ENCODE measurements around the gene HLA-DMB. TPM values are rescaled to one million over a fixed set of nuclear protein-coding genes. Genes with fewer than 3 reads are reported as not detected.

The HLA-DMB gene
- total and polyA plus RNA-seq, 4 donors: 4.7 to 22.3 (median 10.3) TPM

- no peak overlapping the region for H3K27ac ChIP-seq (ENCODE audit: low read depth, low read length)
- no peaks in the 10 kb centered on the region for H3K36me3 ChIP-seq (ENCODE audit: control insufficient read depth, insufficient read depth, low read length)
- H3K9me3 ChIP-seq (ENCODE audit: control insufficient read depth, insufficient read depth, low read length): no peaks in the 10 kb centered on the region
- H3K27me3 ChIP-seq (ENCODE audit: control insufficient read depth, insufficient read depth, low read length): no peaks in the 10 kb centered on the region
- no peak overlapping the region for H3K4me3 ChIP-seq (ENCODE audit: low read depth, low read length)
- whole genome bisulfite sequencing (ENCODE audit: insufficient coverage): no CpG with 5 or more reads among the region's 1 CpG
- DNase-seq (ENCODE audit: low read depth in 4 of 6, low spot score in 6 of 6): no peak
- H3K4me1 ChIP-seq (ENCODE audit: control insufficient read depth, insufficient read depth, low read length): peaks cover 12% of the 10 kb centered on the region
These were observed 51.3 kb downstream of the HLA-DMB start for GRCh38 chr6:32889533-32889932.

GRCh38 chr6:32888576-32888975 is 52.3 kb downstream of the HLA-DMB start:
- Histone ChIP-seq H3K4me1 (ENCODE audit: control insufficient read depth, insufficient read depth, low read length) (peaks cover 9% of the 10 kb centered on the region), H3K36me3 (ENCODE audit: control insufficient read depth, insufficient read depth, low read length) (no peaks in the 10 kb centered on the region), H3K27ac (ENCODE audit: low read depth, low read length) (no peak overlapping the region), H3K4me3 (ENCODE audit: low read depth, low read length) (no peak overlapping the region), H3K9me3 (ENCODE audit: control insufficient read depth, insufficient read depth, low read length) (no peaks in the 10 kb centered on the region), H3K27me3 (ENCODE audit: control insufficient read depth, insufficient read depth, low read length) (no peaks in the 10 kb centered on the region)
- no peak for DNase-seq (ENCODE audit: low read depth in 4 of 6, low spot score in 6 of 6)
- 90% methylated on average over 1 of the region's 2 CpGs for WGBS (ENCODE audit: insufficient coverage)

GRCh38 chr6:32887616-32888015 is 53.2 kb downstream of the HLA-DMB start:
- no peaks in the 10 kb centered on the region for H3K27me3 ChIP-seq (ENCODE audit: control insufficient read depth, insufficient read depth, low read length)
- 42% methylated on average over 4 of the region's 5 CpGs for WGBS (ENCODE audit: insufficient coverage)
- no peak overlapping the region for H3K4me3 ChIP-seq (ENCODE audit: low read depth, low read length)
- H3K27ac ChIP-seq (ENCODE audit: low read depth, low read length): no peak overlapping the region
- H3K4me1 ChIP-seq (ENCODE audit: control insufficient read depth, insufficient read depth, low read length): peaks cover 6% of the 10 kb centered on the region
- no peaks in the 10 kb centered on the region for H3K36me3 ChIP-seq (ENCODE audit: control insufficient read depth, insufficient read depth, low read length)
- peak in 2 of 6 donors; percentile 29 to 68 for DNase-seq (ENCODE audit: low read depth in 4 of 6, low spot score in 6 of 6)
- H3K9me3 ChIP-seq (ENCODE audit: control insufficient read depth, insufficient read depth, low read length): no peaks in the 10 kb centered on the region

GRCh38 chr6:32886681-32887383 is 54.0 kb downstream of the HLA-DMB start:
- no peaks in the 10 kb centered on the region for H3K36me3 ChIP-seq (ENCODE audit: control insufficient read depth, insufficient read depth, low read length)
- H3K4me1 ChIP-seq (ENCODE audit: control insufficient read depth, insufficient read depth, low read length): peaks cover 6% of the 10 kb centered on the region
- no peaks in the 10 kb centered on the region for H3K9me3 ChIP-seq (ENCODE audit: control insufficient read depth, insufficient read depth, low read length)
- peak in 2 of 6 donors; percentile 21 to 55 for DNase-seq (ENCODE audit: low read depth in 4 of 6, low spot score in 6 of 6)
- H3K27me3 ChIP-seq (ENCODE audit: control insufficient read depth, insufficient read depth, low read length): peaks cover 3% of the 10 kb centered on the region
- H3K4me3 ChIP-seq (ENCODE audit: low read depth, low read length): no peak overlapping the region
- WGBS (ENCODE audit: insufficient coverage): 47% methylated on average over 3 of the region's 3 CpGs
- no peak overlapping the region for H3K27ac ChIP-seq (ENCODE audit: low read depth, low read length)

GRCh38 chr6:32885698-32886286 is 55.0 kb downstream of the HLA-DMB start:
- WGBS (ENCODE audit: insufficient coverage): no CpG with 5 or more reads among the region's 4 CpGs
- H3K4me1 ChIP-seq (ENCODE audit: control insufficient read depth, insufficient read depth, low read length): peaks cover 6% of the 10 kb centered on the region
- peaks cover 6% of the 10 kb centered on the region for H3K27me3 ChIP-seq (ENCODE audit: control insufficient read depth, insufficient read depth, low read length)
- H3K4me3 ChIP-seq (ENCODE audit: low read depth, low read length): no peak overlapping the region
- H3K9me3 ChIP-seq (ENCODE audit: control insufficient read depth, insufficient read depth, low read length): no peaks in the 10 kb centered on the region
- peak; percentile 50 to 95 (median 71) for DNase-seq (ENCODE audit: low read depth in 4 of 6, low spot score in 6 of 6)
- no peaks in the 10 kb centered on the region for H3K36me3 ChIP-seq (ENCODE audit: control insufficient read depth, insufficient read depth, low read length)
- no peak overlapping the region for H3K27ac ChIP-seq (ENCODE audit: low read depth, low read length)

Small RNAs within 50 kb of the gene (small RNA-seq; reads per million reads assigned to genes)
- gene HLA-Z (ENCODE audit: low replicate concordance): not detected

Other genes starting within 250 kb of the HLA-DMB start
- under 1 TPM in 1 of 2 donors, not detected in 1; 0.17 TPM for gene HLA-DQA2, start 199.6 kb downstream of the HLA-DMB start, total RNA-seq
- under 1 TPM in 1 of 2 donors, not detected in 1; 0.43 TPM for gene HLA-DQA2, start 199.6 kb downstream of the HLA-DMB start, polyA plus RNA-seq (ENCODE audit: insufficient read length in 2 of 2)
- under 1 TPM in 1 of 2 donors, not detected in 1; 0.44 TPM for gene HLA-DQB2, start 177.5 kb downstream of the HLA-DMB start, total RNA-seq
- gene HLA-DQB2, start 177.5 kb downstream of the HLA-DMB start, polyA plus RNA-seq (ENCODE audit: insufficient read length in 2 of 2): under 1 TPM; 0.24 to 0.76 TPM
- gene HLA-DOB, start 124.0 kb downstream of the HLA-DMB start, total RNA-seq: under 1 TPM; 0.11 to 0.20 TPM
- under 1 TPM; 0.47 to 0.65 TPM for gene HLA-DOB, start 124.0 kb downstream of the HLA-DMB start, polyA plus RNA-seq (ENCODE audit: insufficient read length in 2 of 2)
- 10 to 100 TPM; 10.2 to 19.0 TPM for gene TAP2, start 102.3 kb downstream of the HLA-DMB start, total RNA-seq
- gene TAP2, start 102.3 kb downstream of the HLA-DMB start, polyA plus RNA-seq (ENCODE audit: insufficient read length in 2 of 2): 10 to 100 TPM; 20.4 to 22.2 TPM
- gene PSMB8, start 97.0 kb downstream of the HLA-DMB start, total RNA-seq: 10 to 100 TPM; 12.4 to 30.4 TPM
- 10 to 100 TPM; 12.5 to 14.0 TPM for gene PSMB8, start 97.0 kb downstream of the HLA-DMB start, polyA plus RNA-seq (ENCODE audit: insufficient read length in 2 of 2)
- 10 to 100 TPM; 15.3 to 20.0 TPM for gene TAP1, start 87.3 kb downstream of the HLA-DMB start, total RNA-seq
- 10 to 100 TPM; 20.5 to 21.3 TPM for gene TAP1, start 87.3 kb downstream of the HLA-DMB start, polyA plus RNA-seq (ENCODE audit: insufficient read length in 2 of 2)
- 1 to 10 TPM; 8.3 to 9.0 TPM for gene PSMB9, start 86.8 kb downstream of the HLA-DMB start, total RNA-seq
- 1 to 10 TPM; 6.1 to 9.0 TPM for gene PSMB9, start 86.8 kb downstream of the HLA-DMB start, polyA plus RNA-seq (ENCODE audit: insufficient read length in 2 of 2)
- 10 to 100 TPM in 1 of 2 donors, 1 to 10 TPM in 1; 9.9 to 11.6 TPM for gene HLA-DMA, start 12.1 kb upstream of the HLA-DMB start, total RNA-seq
- 1 to 10 TPM; 3.1 to 4.9 TPM for gene HLA-DMA, start 12.1 kb upstream of the HLA-DMB start, polyA plus RNA-seq (ENCODE audit: insufficient read length in 2 of 2)
- gene BRD2, start 27.6 kb upstream of the HLA-DMB start, total RNA-seq: 100 to 1,000 TPM in 1 of 2 donors, 10 to 100 TPM in 1; 68.9 to 153 TPM
- 100 to 1,000 TPM; 285 to 286 TPM for gene BRD2, start 27.6 kb upstream of the HLA-DMB start, polyA plus RNA-seq (ENCODE audit: insufficient read length in 2 of 2)
- gene HLA-DOA, start 68.6 kb upstream of the HLA-DMB start, total RNA-seq: 1 to 10 TPM; 4.6 to 5.8 TPM
- gene HLA-DOA, start 68.6 kb upstream of the HLA-DMB start, polyA plus RNA-seq (ENCODE audit: insufficient read length in 2 of 2): 1 to 10 TPM; 1.4 to 1.8 TPM
- 10 to 100 TPM; 19.8 to 23.1 TPM for gene HLA-DPA1, start 132.6 kb upstream of the HLA-DMB start, total RNA-seq
- 10 to 100 TPM in 1 of 2 donors, 1 to 10 TPM in 1; 6.6 to 13.7 TPM for gene HLA-DPA1, start 132.6 kb upstream of the HLA-DMB start, polyA plus RNA-seq (ENCODE audit: insufficient read length in 2 of 2)
- 10 to 100 TPM; 15.4 to 21.3 TPM for gene HLA-DPB1, start 135.0 kb upstream of the HLA-DMB start, total RNA-seq
- 10 to 100 TPM; 10.5 to 11.4 TPM for gene HLA-DPB1, start 135.0 kb upstream of the HLA-DMB start, polyA plus RNA-seq (ENCODE audit: insufficient read length in 2 of 2)

Measured in spinal cord (tissue), 10 donors.